ENCODE results near the gene AURKAIP1. TPM values are rescaled to one million over a fixed set of nuclear protein-coding genes. Genes with fewer than 3 reads are reported as not detected.

AURKAIP1 gene
- total and polyA plus RNA-seq, 9 of the 15 experiments (the other 6 are each of a cell fraction or from before 2014, with no cell fraction given), result 7.8 to 478 (median 92.0) TPM

- TF ChIP-seq CCNT2 (IDR thresholded peaks at IDR 0.05; ENCODE audit: borderline replicate concordance, extremely low read depth, insufficient read length, low read depth, low read length), result peak; percentile 21
- TF ChIP-seq FOS (IDR thresholded peaks at IDR 0.05; ENCODE audit: extremely low read depth, insufficient read length), result no peak
- no peak for TF ChIP-seq ZNF316 (IDR thresholded peaks at IDR 0.05)
- TF ChIP-seq MYC (IDR thresholded peaks at IDR 0.05; ENCODE audit: low read depth, low read length), result no peak
- TF ChIP-seq MYC (CRISPR knock-in tag; IDR thresholded peaks at IDR 0.05; ENCODE audit: borderline replicate concordance, low read depth), result no peak
- no peak for TF ChIP-seq SREBF1 (IDR thresholded peaks at IDR 0.05; ENCODE audit: borderline replicate concordance, low read depth, low read length)
- no peak for TF ChIP-seq L3MBTL2 (IDR thresholded peaks at IDR 0.05)
- TF ChIP-seq ZNF830 (CRISPR knock-in tag; IDR thresholded peaks at IDR 0.05), result no peak
- no peak for TF ChIP-seq ARID4B (CRISPR knock-in tag; IDR thresholded peaks at IDR 0.05)
- TF ChIP-seq PURB (CRISPR knock-in tag; IDR thresholded peaks at IDR 0.05; ENCODE audit: low read depth), result no peak
- no peak for TF ChIP-seq PHF21A (IDR thresholded peaks at IDR 0.05; ENCODE audit: borderline replicate concordance, low read depth)
- TF ChIP-seq SNIP1 (IDR thresholded peaks at IDR 0.05; ENCODE audit: low read depth), result no peak
- no peak for TF ChIP-seq MAX (CRISPR knock-in tag; IDR thresholded peaks at IDR 0.05)
- TF ChIP-seq ZBTB12 (CRISPR knock-in tag; IDR thresholded peaks at IDR 0.05), result no peak
Measured at GRCh38 chr1:1332774-1333480, 42.1 kb downstream of the AURKAIP1 start (continued).

All from K562 (cell line).